CD14-positive monocyte (primary cell): ENCODE data around the gene XRCC5. TPM values are rescaled to one million over a fixed set of nuclear protein-coding genes. Genes with fewer than 3 reads are reported as not detected.

ENCODE experiments used
- DNase-seq, 3 donors: peaks; one replicate each; pipeline ENCODE4 v3.0.0-alpha.2; 2011 to 2022
- H2AFZ ChIP-seq: 2 replicates; pipeline ENCODE4 v1.6.0; 2012; ENCODE audit warnings: mild to moderate bottlenecking, low read depth, low read length, inconsistent platforms; ENCODE audit not compliant: insufficient read depth, poor library complexity, severe bottlenecking
- H3K27ac ChIP-seq, 2 donors: 1 replicate in 1 of 2; 2 replicates in 1 of 2; pipeline ENCODE4 v1.5.1; 2012 to 2013; ENCODE audit warnings: low read length in 2 of 2, control low read depth in 1 of 2, inconsistent platforms in 1 of 2, low read depth in 1 of 2, mild to moderate bottlenecking in 1 of 2
- H3K27me3 ChIP-seq, 2 donors: one replicate each; pipeline versions ENCODE4 v1.6.0 to v1.6.1; 2011 to 2013; ENCODE audit warnings: low read length in 2 of 2; ENCODE audit not compliant: control insufficient read depth in 2 of 2, insufficient read depth in 2 of 2
- H3K36me3 ChIP-seq, 2 donors: replicated peaks in 1 of 2; 1 replicate in 1 of 2; 2 replicates in 1 of 2; pipeline versions ENCODE4 v1.5.1 to v1.6.1; 2012 to 2013; ENCODE audit warnings: low read length in 2 of 2, control low read depth in 1 of 2, inconsistent platforms in 1 of 2, mild to moderate bottlenecking in 1 of 2; ENCODE audit not compliant: insufficient read depth in 2 of 2, control insufficient read depth in 1 of 2
- H3K4me1 ChIP-seq, 2 donors: 1 replicate in 1 of 2; 2 replicates in 1 of 2; pipeline versions ENCODE4 v1.5.1 to v1.6.1; 2012 to 2013; ENCODE audit warnings: low read length in 2 of 2, control low read depth in 1 of 2, inconsistent platforms in 1 of 2, mild to moderate bottlenecking in 1 of 2, moderate library complexity in 1 of 2; ENCODE audit not compliant: insufficient read depth in 2 of 2, control insufficient read depth in 1 of 2
- H3K4me2 ChIP-seq: replicated peaks from 2 replicates; pipeline ENCODE3; 2012; ENCODE audit warnings: low read length, moderate library complexity, mild to moderate bottlenecking; ENCODE audit not compliant: poor library complexity, severe bottlenecking; ENCODE audit errors: extremely low read depth
- H3K4me3 ChIP-seq, 3 experiments: fragments of 200-600 bp in 1 of 3; sonication (generic) in 1 of 3; replicated peaks in 1 of 3; 1 replicate in 2 of 3; 2 replicates in 1 of 3; pipeline ENCODE4 v1.5.1; 2011 to 2013; ENCODE audit warnings: low read length in 3 of 3, mild to moderate bottlenecking in 3 of 3, control low read depth in 2 of 3, low read depth in 2 of 3, inconsistent platforms in 1 of 3, moderate library complexity in 1 of 3
- H3K79me2 ChIP-seq: 2 replicates; pipeline ENCODE4 v1.6.0; 2012; ENCODE audit warnings: mild to moderate bottlenecking, control low read depth, inconsistent platforms, low read length, moderate library complexity; ENCODE audit not compliant: insufficient read depth
- H3K9ac ChIP-seq: 2 replicates; pipeline ENCODE4 v1.6.0; 2017; ENCODE audit warnings: low read length, mild to moderate bottlenecking; ENCODE audit not compliant: insufficient read depth, poor library complexity, severe bottlenecking
- H3K9me3 ChIP-seq, 2 donors: replicated peaks in 1 of 2; 1 replicate in 1 of 2; 2 replicates in 1 of 2; pipeline versions ENCODE4 v1.5.1 to v1.6.1; 2012 to 2013; ENCODE audit warnings: low read length in 2 of 2, control low read depth in 1 of 2; ENCODE audit not compliant: control insufficient read depth in 1 of 2, insufficient read depth in 1 of 2
- H4K20me1 ChIP-seq: 2 replicates; pipeline ENCODE4 v1.6.0; 2012; ENCODE audit warnings: mild to moderate bottlenecking, low read length, control low read depth, moderate library complexity; ENCODE audit not compliant: insufficient read depth
- H3K27ac Mint-ChIP-seq, 7 donors: one replicate each; pipeline ENCODE4 v1.8.0; 2020; ENCODE audit warnings: mild to moderate bottlenecking in 7 of 7, mixed read lengths in 7 of 7, moderate library complexity in 6 of 7, inconsistent platforms in 2 of 7
- H3K27me3 Mint-ChIP-seq, 3 donors: one replicate each; pipeline ENCODE4 v1.8.0; 2021 to 2022; ENCODE audit warnings: low read depth in 3 of 3, mild to moderate bottlenecking in 3 of 3, mixed read lengths in 3 of 3, moderate library complexity in 3 of 3, inconsistent platforms in 1 of 3
- H3K36me3 Mint-ChIP-seq, 2 donors: one replicate each; pipeline ENCODE4 v1.8.0; 2020; ENCODE audit warnings: mixed read lengths in 2 of 2, inconsistent platforms in 1 of 2, mild to moderate bottlenecking in 1 of 2
- H3K4me1 Mint-ChIP-seq: one replicate; pipeline ENCODE4 v1.8.0; 2020; ENCODE audit warnings: mild to moderate bottlenecking, mixed read lengths
- H3K4me3 Mint-ChIP-seq, 2 donors: one replicate each; pipeline ENCODE4 v1.8.0; 2020; ENCODE audit warnings: mild to moderate bottlenecking in 2 of 2, mixed read lengths in 2 of 2, moderate library complexity in 1 of 2
- H3K9me3 Mint-ChIP-seq, 7 donors: one replicate each; pipeline ENCODE4 v1.8.0; 2020 to 2022; ENCODE audit warnings: mixed read lengths in 7 of 7, mild to moderate bottlenecking in 6 of 7, moderate library complexity in 6 of 7, inconsistent platforms in 2 of 7
- WGBS: methylation state at CpG from one replicate; pipeline ENCODE4 v1.1.5; 2013; ENCODE audit warnings: missing lambda C conversion rate; ENCODE audit not compliant: insufficient coverage; 5-methylcytosine and 5-hydroxymethylcytosine counted together
- intact Hi-C, 2 donors: fragments of 100-400 bp; cut with micrococcal nuclease; formaldehyde crosslinking; loops; one replicate each; pipeline versions ENCODE4 v1.15.0 to v1.15.1; 2023
- polyA plus RNA-seq, 3 donors: library from polyadenylated mRNA; depleted of rRNA in 1 of 3; unstranded in 2 of 3; stranded (reverse) in 1 of 3; fragments of 300-500 nt in 2 of 3; fragments of >200 nt in 1 of 3; fragmentation: Illumina TruSeq in 2 of 3; gene quantifications; 1 replicate in 2 of 3; 2 replicates in 1 of 3; pipeline ENCODE4 v1.2.3, GENCODE V29; 2012 to 2021
- TF ChIP-seq, protein P1 (sequence below): fragments of 200-600 bp; IDR thresholded peaks from one replicate; pipeline ENCODE4 v1.8.0; 2022; ENCODE audit warnings: antibody characterized with exemption, mild to moderate bottlenecking

The XRCC5 gene
- polyA plus RNA-seq, 3 donors: 55.3 to 281 (median 258) TPM

DNA sequence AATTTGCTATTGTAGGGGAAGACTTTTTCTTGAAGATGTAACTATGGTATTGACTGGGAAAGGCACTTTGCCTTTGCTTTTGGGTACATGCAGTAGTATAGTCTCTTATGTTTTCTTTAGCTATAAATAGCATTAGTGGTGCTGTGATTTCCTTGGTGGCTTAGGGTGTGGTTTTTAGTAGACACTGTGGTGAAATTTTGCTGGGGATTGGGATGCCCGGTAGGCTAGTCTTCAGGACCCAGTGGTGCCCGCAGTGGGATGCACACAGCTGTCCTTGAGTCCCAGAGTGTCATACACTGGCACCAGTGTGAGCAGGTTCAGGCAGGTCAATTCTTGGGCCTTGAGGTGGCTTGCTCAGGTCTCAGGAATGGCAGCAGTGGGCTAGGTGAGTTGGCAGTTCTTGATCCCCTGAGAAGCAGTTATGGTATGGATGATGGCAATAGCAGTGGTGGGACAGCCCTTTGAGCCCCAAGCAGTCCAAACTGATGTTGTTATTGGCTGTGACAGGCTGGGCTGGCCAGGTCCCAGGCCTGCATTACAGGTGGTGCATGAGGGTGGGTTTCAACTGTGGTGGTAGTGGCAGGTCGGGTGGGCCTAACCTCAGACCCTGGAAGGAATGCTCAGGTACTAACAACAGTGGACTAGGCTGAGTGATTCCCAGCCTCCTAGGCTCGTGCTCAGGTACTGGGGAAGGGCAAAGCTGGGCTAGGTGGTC is 124.3 kb downstream of the XRCC5 start:
- TF ChIP-seq, protein P1, sequence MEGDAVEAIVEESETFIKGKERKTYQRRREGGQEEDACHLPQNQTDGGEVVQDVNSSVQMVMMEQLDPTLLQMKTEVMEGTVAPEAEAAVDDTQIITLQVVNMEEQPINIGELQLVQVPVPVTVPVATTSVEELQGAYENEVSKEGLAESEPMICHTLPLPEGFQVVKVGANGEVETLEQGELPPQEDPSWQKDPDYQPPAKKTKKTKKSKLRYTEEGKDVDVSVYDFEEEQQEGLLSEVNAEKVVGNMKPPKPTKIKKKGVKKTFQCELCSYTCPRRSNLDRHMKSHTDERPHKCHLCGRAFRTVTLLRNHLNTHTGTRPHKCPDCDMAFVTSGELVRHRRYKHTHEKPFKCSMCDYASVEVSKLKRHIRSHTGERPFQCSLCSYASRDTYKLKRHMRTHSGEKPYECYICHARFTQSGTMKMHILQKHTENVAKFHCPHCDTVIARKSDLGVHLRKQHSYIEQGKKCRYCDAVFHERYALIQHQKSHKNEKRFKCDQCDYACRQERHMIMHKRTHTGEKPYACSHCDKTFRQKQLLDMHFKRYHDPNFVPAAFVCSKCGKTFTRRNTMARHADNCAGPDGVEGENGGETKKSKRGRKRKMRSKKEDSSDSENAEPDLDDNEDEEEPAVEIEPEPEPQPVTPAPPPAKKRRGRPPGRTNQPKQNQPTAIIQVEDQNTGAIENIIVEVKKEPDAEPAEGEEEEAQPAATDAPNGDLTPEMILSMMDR: no peak
- WGBS: 85% methylated on average over 4 of the region's 4 CpGs
- Histone ChIP-seq H3K79me2 (no peaks in the 10 kb centered on the region), H4K20me1 (no peaks in the 10 kb centered on the region), H2AFZ (no peak overlapping the region), H3K27ac (no peak overlapping the region), H3K9me3 (peaks cover 22 to 24% of the 10 kb centered on the region in 2 donors), H3K4me1 (no peaks in the 10 kb centered on the region), H3K4me2 (no peak overlapping the region), H3K4me3 (no peak overlapping the region), H3K27me3 (no peaks in the 10 kb centered on the region), H3K36me3 (no peaks in the 10 kb centered on the region), H3K9ac (no peak overlapping the region)
- no peak for DNase-seq
- intact Hi-C loops: no loop called here
- no peaks in the 10 kb centered on the region for H3K4me1 Mint-ChIP-seq
- peaks cover 0 to 1% of the 10 kb centered on the region in 2 donors for H3K36me3 Mint-ChIP-seq
- H3K27ac Mint-ChIP-seq: no peak overlapping the region
- peaks cover 0 to 2% (median 0%) of the 10 kb centered on the region in 3 donors for H3K27me3 Mint-ChIP-seq
- peaks cover 17 to 33% (median 28%) of the 10 kb centered on the region in 7 donors for H3K9me3 Mint-ChIP-seq
- no peak overlapping the region for H3K4me3 Mint-ChIP-seq

DNA sequence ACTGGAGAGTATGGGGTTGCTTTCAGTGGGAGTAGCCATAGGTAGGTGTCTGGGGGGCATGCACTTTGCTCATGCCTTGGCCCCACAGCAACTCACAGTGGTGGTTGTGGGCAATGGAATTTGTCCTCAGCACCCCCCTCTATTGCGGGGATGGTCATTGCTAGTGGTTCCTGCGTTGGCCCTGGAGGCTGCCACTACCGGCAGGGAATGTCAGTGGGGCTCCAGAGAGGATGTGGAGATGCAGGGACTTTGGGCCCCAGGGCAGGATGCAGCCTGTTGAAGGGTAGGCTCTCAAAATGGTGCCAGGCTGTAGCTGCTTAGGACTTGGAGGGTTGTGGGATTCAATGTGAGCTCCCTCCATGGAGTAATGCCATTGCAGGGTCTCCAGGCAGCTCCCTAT is 125.0 kb downstream of the XRCC5 start:
- H3K4me3 Mint-ChIP-seq: no peak overlapping the region
- no peaks in the 10 kb centered on the region for H3K4me1 Mint-ChIP-seq
- H4K20me1 ChIP-seq: no peaks in the 10 kb centered on the region
- H3K27ac ChIP-seq: no peak overlapping the region
- intact Hi-C loops: no loop called here
- no peak for DNase-seq
- H3K36me3 Mint-ChIP-seq: peaks cover 0 to 1% of the 10 kb centered on the region in 2 donors
- no peaks in the 10 kb centered on the region for H3K27me3 ChIP-seq
- H3K4me3 ChIP-seq: no peak overlapping the region
- H3K27ac Mint-ChIP-seq: no peak overlapping the region
- no peak overlapping the region for H3K4me2 ChIP-seq
- TF ChIP-seq, protein P1: no peak
- H3K9me3 Mint-ChIP-seq: peaks cover 17 to 33% (median 28%) of the 10 kb centered on the region in 7 donors
- no peak overlapping the region for H2AFZ ChIP-seq
- WGBS: 100% methylated on average over 2 of the region's 3 CpGs
- H3K36me3 ChIP-seq: no peaks in the 10 kb centered on the region
- peaks cover 22 to 24% of the 10 kb centered on the region in 2 donors for H3K9me3 ChIP-seq
- H3K79me2 ChIP-seq: no peaks in the 10 kb centered on the region
- peaks cover 0 to 2% (median 0%) of the 10 kb centered on the region in 3 donors for H3K27me3 Mint-ChIP-seq
- H3K9ac ChIP-seq: no peak overlapping the region
- H3K4me1 ChIP-seq: no peaks in the 10 kb centered on the region
